ENCODE measurements around the gene HOXB3.
A peak's percentile ranks its signal among the peaks of the same experiment; 100 is the strongest.

The HOXB3 gene

GRCh38 chr17:48553826-48554225 lies 36.2 kb downstream of the HOXB3 start:
- no peak for DNase-seq

GRCh38 chr17:48553190-48553547 lies 36.9 kb downstream of the HOXB3 start:
- DNase-seq: no peak

GRCh38 chr17:48552466-48553189 lies 37.4 kb downstream of the HOXB3 start:
- DNase-seq: no peak

- DNase-seq: no peak
These were observed 38.2 kb downstream of the HOXB3 start for GRCh38 chr17:48551596-48552465.

GRCh38 chr17:48551214-48551555 lies 38.9 kb downstream of the HOXB3 start:
- no peak for DNase-seq

- DNase-seq: no peak
These were observed 39.4 kb downstream of the HOXB3 start for GRCh38 chr17:48550502-48551213.

GRCh38 chr17:48549914-48550501 lies 40.0 kb downstream of the HOXB3 start:
- no peak for DNase-seq

GRCh38 chr17:48549281-48549630 lies 40.8 kb downstream of the HOXB3 start:
- no peak for DNase-seq

GRCh38 chr17:48548523-48549280 lies 41.3 kb downstream of the HOXB3 start:
- DNase-seq: no peak

- DNase-seq: peak; percentile 63
These were observed 42.1 kb downstream of the HOXB3 start for GRCh38 chr17:48547808-48548522.

- no peak for DNase-seq
These were observed 42.9 kb downstream of the HOXB3 start for GRCh38 chr17:48546924-48547807.

GRCh38 chr17:48546137-48546923 lies 43.7 kb downstream of the HOXB3 start:
- DNase-seq: no peak

GRCh38 chr17:48545539-48545938 lies 44.5 kb downstream of the HOXB3 start:
- DNase-seq: no peak

- DNase-seq: no peak
These were observed 45.0 kb downstream of the HOXB3 start, which contains the start of gene HOXB2 for GRCh38 chr17:48545022-48545375. TSS of gene HOXB2 (minus strand) at chr17:48545109. CDS start at chr17:48544911, 198 bp downstream.

- DNase-seq: peak; percentile 42
These were observed 45.6 kb downstream of the HOXB3 start for GRCh38 chr17:48544349-48545021.

- peak; percentile 13 for DNase-seq
These were observed 46.1 kb downstream of the HOXB3 start for GRCh38 chr17:48543854-48544348.

GRCh38 chr17:48543107-48543853 lies 46.8 kb downstream of the HOXB3 start:
- peak; percentile 62 for DNase-seq

- DNase-seq: no peak
These were observed 47.3 kb downstream of the HOXB3 start for GRCh38 chr17:48542698-48543106.
